HEK293T (cell line): Measurements from ENCODE around the gene AKAP11.

Source experiments
- CTBP1 ChIP-seq: fragments of 450-650 bp; IDR thresholded peaks from 2 replicates; pipeline ENCODE4 v1.6.1; 2016; ENCODE audit warnings: borderline replicate concordance
- ELF4 ChIP-seq: fragments of 450-650 bp; IDR thresholded peaks from 2 replicates; pipeline ENCODE4 v1.6.1; 2017; ENCODE audit warnings: antibody characterized with exemption
- FOXK2 ChIP-seq: fragments of 450-650 bp; IDR thresholded peaks from 2 replicates; pipeline ENCODE4 v1.6.1; 2016; ENCODE audit warnings: mild to moderate bottlenecking
- FOXM1 ChIP-seq: fragments of 450-650 bp; IDR thresholded peaks from 2 replicates; pipeline ENCODE4 v1.6.1; 2017; ENCODE audit warnings: mild to moderate bottlenecking, borderline replicate concordance
- HDGF ChIP-seq: fragments of 450-650 bp; IDR thresholded peaks from 2 replicates; pipeline ENCODE4 v1.6.1; 2017; ENCODE audit warnings: antibody characterized with exemption, borderline replicate concordance
- L3MBTL2 ChIP-seq: fragments of 450-650 bp; conservative IDR thresholded peaks from 2 replicates; pipeline ENCODE4 v1.6.1; 2016; ENCODE audit warnings: mild to moderate bottlenecking
- LEF1 ChIP-seq: fragments of 450-650 bp; IDR thresholded peaks from 2 replicates; pipeline ENCODE4 v1.6.1; 2017; ENCODE audit warnings: mild to moderate bottlenecking, borderline replicate concordance
- NFRKB ChIP-seq: fragments of 450-650 bp; IDR thresholded peaks from 2 replicates; pipeline ENCODE4 v1.6.1; 2016; ENCODE audit warnings: mild to moderate bottlenecking, moderate library complexity
- SP1 ChIP-seq: fragments of 450-650 bp; IDR thresholded peaks from 2 replicates; pipeline ENCODE4 v1.6.1; 2017
- SUZ12 ChIP-seq: fragments of 450-650 bp; IDR thresholded peaks from 2 replicates; pipeline ENCODE4 v1.6.1; 2016; ENCODE audit warnings: mild to moderate bottlenecking
- TARDBP ChIP-seq: fragments of 450-650 bp; IDR thresholded peaks from 2 replicates; pipeline ENCODE4 v1.6.1; 2016
- TF ChIP-seq, protein P1 (sequence below): fragments of 450-650 bp; IDR thresholded peaks from 2 replicates; pipeline ENCODE4 v1.6.1; 2016

DNA sequence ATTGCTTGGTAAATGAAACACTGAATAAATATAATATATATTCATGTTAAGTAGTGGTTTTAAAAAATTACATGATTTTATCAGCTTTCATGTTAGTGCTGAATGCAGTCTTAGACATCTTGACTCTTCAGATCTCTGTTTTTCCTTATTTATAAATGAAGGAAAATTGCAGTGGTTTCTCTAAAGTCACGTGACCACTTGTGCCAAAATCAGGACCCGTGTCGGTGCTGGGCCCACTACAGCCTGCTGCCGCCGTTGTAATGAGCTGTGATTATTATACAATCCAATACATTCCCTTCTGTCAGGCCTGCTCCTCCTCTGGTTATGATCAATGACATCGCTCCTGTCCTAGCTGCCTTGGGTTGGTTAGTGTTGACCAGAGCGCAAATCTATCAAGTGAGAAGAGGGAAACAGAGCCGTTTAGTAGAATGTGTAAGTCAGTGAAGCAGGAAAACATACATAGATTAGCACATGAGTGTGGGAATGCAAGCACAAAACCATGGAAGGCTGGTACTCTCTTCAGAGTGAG, 88.2 kb downstream of the AKAP11 start:
- TF ChIP-seq TARDBP (no peak), HDGF (no peak), SUZ12 (no peak), CTBP1 (no peak), L3MBTL2 (no peak), FOXK2 (no peak), LEF1 (no peak), ELF4 (no peak), NFRKB (no peak), FOXM1 (no peak), SP1 (no peak)
- TF ChIP-seq, protein P1, sequence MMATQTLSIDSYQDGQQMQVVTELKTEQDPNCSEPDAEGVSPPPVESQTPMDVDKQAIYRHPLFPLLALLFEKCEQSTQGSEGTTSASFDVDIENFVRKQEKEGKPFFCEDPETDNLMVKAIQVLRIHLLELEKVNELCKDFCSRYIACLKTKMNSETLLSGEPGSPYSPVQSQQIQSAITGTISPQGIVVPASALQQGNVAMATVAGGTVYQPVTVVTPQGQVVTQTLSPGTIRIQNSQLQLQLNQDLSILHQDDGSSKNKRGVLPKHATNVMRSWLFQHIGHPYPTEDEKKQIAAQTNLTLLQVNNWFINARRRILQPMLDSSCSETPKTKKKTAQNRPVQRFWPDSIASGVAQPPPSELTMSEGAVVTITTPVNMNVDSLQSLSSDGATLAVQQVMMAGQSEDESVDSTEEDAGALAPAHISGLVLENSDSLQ, result no peak
